KBM-7 (cell line): ENCODE data around the gene LYG2.
"Not testable (repeated sequence)": the region's sequence is repeated elsewhere in the genome, so short reads cannot be mapped to it uniquely, and the experiment has no call there.

ENCODE experiments used
- DNase-seq: peaks from one replicate; pipeline ENCODE4 v3.0.0-alpha.2; 2015
- in situ Hi-C: fragments of 300-500 bp; cut with MboI; formaldehyde crosslinking; loops from 2 replicates; pipeline ENCODE4 v1.14.3; 2020; ENCODE audit warnings: low sequenced_read_pairs, low pct_unique_long_range_greater_than_20kb, mixed read lengths

Gene LYG2

GRCh38 chr2:99216096-99216495 lies 39.4 kb downstream of the LYG2 start:
- no peak for DNase-seq
- in situ Hi-C loops = no loop called here

GRCh38 chr2:99205491-99205890 lies 50.0 kb downstream of the LYG2 start:
- no peak for DNase-seq
- in situ Hi-C loops = no loop called here

GRCh38 chr2:99201959-99202678 lies 53.3 kb downstream of the LYG2 start:
- DNase-seq = no peak
- in situ Hi-C loops = no loop called here

GRCh38 chr2:99200076-99200800 lies 55.2 kb downstream of the LYG2 start:
- DNase-seq = no peak

GRCh38 chr2:99198103-99198841 lies 57.2 kb downstream of the LYG2 start:
- in situ Hi-C loops = no loop called here
- DNase-seq = no peak

More at GRCh38 chr2:99200076-99200800, 55.2 kb downstream of the LYG2 start:
- in situ Hi-C loops = no loop called here

- in situ Hi-C loops = not testable (repeated sequence)
These were observed 63.1 kb downstream of the LYG2 start for GRCh38 chr2:99192364-99192763.

More at GRCh38 chr2:99192364-99192763, 63.1 kb downstream of the LYG2 start:
- not testable (repeated sequence) for DNase-seq
